HG03558 (cell line): ENCODE measurements around the gene PASD1.
"Not testable (repeated sequence)": the region's sequence is repeated elsewhere in the genome, so short reads cannot be mapped to it uniquely, and the experiment has no call there.

ENCODE experiments used
- ATAC-seq: cut with Tn5 transposase; IDR thresholded peaks from one replicate; pipeline ENCODE4 v1.9.1; 2021; ENCODE audit warnings: moderate number of reproducible peaks; ENCODE audit not compliant: unreplicated experiment; ENCODE audit errors: extremely low read depth

Gene PASD1

DNA sequence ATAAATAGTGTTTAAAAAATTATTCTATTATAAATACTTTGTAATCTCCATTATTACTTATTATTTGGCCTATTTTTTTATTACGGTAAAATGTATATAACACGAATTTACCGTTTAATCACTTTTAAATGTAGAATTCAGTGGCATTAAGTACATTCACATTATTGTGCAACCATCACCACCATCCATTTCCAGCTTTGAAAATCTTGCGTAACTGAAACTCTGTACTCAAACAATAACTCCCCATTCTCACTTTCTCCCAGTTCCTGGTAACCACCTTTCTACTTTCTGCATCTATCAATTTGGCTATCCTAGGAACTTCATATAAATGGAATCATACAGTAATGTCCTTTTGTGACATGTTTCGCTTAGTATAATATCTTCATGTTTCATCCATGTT lies 45.7 kb downstream of the PASD1 start:
- ATAC-seq: no peak

DNA sequence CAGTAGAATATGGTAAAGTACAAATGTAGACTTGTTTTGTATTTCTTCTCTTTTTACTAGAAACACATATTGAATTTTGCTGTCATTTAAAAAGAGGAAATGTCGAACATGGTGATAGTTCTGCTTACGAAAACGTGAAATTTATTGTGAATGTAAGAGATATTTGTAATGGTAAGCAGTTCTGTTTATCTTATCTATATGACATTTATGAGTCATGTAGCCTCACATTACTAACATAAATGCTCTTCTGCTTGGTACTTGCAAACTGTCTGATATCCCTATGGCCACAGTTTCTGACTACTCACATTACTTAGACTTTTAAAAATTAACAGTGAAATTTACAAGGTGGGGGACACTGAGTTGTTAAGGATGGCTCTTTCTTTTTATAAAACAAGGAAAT lies 57.9 kb downstream of the PASD1 start:
- ATAC-seq: no peak

DNA sequence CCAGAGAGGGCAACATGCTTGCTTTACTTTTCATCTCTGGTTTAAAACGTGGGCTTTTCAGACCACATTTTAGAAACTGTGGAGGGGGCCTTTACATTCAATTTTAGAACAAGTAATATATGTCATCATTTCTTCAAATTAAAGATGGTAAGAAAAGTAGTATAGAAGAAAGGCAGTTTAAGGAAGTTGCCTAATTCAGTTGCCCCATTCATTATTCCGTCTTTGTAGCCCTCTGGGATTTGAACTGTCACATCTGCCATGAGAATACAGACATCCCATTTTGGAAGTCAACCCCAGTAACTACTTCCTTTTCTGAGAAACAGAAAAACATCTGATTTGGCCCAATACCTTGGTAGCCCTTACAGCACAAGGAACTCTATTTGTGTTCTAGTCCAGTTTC lies 61.2 kb downstream of the PASD1 start:
- no peak for ATAC-seq

DNA sequence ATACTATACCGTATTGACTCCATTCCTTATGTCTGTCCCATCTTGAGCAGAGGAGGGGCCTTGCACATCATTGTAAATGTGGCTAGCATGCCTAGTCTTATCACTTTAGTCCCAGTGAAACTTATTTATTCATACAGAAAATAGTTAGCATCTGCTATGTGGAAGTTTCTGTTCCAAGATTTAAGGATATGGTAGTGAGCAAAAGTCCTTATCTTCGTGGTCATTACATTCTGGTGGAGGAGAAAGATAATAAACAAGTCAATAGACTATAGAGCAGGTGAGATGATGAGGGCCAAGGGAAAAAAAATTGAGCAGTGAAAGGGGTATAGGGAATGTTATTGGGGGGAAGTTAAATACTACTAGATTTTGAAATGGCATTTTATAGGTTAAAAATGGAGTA lies 68.3 kb downstream of the PASD1 start:
- ATAC-seq: no peak

DNA sequence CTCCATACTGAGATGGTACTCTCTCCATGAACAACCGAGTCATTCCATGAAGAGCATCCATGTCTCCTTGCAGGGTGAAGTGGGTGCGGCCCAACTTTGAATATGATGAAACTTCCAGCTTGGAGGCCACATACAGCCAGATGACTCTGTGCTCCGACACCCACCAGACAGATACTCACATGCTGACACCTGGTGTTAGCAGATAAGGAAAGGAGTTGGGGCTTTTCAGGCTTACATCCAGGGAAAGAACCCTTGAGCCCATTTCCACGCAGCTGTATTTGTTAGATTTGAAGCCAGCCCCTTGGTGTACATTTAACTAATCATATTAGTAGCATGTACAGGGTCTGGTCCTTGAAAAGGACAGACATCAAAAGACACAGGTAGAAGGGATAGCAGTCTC lies 69.7 kb downstream of the PASD1 start:
- ATAC-seq: no peak

DNA sequence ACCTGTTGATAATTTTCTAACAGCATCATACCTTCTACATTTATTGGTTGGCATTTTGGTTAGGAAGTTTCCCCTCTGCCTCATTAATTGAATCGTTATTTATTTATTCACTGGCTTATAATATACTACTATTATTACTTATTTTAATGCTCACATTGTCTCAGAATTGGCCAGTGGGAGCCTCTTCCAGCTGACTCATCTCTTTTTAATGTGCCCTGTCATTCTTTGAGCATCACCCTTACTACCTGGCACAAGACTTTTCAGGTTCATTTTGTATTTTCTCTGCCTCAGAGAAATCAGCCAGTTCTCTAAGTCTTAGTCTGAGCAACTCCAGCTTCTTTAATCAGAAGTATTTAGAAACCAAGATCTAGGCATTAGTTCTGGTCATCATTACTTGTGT lies 71.5 kb downstream of the PASD1 start:
- no peak for ATAC-seq

DNA sequence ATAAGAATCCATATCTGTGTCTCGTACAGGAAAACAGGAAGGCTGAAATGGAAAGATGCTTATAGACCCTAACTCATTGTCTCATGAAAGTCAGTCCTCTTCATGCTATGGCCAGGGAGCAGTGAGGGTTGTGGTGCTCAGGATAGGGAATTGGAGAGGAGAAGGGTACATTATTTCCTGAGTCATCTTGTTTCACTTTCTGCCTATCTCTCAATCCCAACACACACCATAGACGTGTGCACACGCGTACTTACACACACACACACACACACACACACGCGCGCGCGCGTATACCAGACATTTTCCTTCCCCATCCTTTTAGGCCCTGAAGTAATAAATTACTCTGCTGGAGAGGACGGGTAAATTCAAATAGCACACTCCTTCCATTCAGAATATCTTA lies 78.1 kb downstream of the PASD1 start:
- no peak for ATAC-seq

DNA sequence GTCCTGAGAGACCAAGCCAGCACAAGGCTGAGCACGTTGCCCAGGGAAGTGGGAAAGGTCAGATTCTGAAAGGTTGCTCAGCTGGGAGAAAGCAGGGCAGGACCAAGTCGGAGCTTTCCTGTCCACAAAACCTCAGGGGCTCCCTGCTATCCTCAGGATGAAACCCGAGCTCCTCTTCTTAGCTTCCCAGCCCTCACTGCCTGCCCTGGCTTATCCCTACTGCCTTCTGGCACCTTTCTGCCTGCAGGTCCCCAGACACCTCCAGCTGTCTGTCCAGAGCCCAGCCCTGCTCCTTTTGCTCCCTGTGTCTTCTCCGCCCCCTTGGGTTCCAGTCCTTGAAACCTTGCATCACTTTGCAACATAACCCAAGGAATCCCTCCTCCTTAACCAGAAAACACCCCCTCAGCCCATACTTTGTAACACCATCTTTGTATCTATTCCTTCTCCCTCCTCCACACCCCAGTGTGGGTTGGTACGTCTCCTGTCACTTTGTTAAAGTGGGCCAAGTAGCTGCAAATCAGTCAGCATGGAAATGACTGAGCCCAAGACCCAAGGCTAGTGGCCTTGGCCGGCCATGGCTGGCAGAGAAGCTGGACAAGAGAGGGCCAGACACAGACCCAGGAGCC lies 111.8 kb downstream of the PASD1 start:
- ATAC-seq: no peak

DNA sequence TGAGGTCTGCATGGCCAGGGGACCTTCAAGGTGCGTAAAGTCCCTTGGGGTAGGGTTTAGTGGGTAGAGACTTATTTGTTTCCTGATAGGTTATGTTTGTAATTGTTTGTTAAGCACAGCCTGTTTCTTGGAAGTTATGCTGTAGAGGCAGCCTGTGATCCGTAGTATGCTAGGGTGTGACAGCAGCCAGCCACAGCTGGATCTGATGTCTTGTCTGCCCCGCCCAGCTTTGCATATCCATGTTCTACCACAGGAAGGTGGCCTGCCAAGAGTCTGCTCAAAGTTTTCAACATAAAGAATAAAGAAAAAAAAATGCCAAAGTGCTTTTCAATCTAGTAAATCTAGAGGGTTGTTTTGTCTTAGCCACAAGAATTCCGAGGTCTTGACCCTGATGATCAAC lies 112.7 kb downstream of the PASD1 start:
- no peak for ATAC-seq

DNA sequence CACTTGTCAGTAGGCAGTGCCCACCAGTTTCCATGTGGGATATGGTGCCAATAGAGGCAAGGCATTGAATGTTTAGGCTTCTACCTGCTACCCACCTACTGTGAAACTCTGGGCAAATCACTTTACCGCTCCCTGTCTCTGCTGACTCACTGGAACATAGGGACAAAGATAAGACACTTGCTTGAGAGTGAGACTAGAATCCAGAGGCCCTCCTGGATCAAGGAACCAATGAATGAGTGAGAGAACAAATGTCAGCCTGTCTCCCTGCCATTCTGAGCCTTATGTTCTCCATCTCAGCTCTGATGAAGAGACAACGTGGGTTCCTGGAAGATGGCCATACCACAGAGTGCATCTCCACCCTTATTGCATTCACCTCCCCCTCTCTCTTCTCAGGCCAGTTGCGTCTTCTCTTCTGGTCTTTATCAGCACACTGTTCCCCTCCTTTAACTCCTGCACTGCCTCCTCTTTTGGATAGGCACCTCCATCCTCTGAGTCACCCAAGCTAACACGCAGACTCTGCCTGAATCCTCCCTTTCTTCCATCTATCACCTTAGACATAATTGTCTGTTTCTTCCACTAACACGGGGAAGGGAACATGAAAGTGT lies 116.4 kb downstream of the PASD1 start:
- ATAC-seq: no peak

DNA sequence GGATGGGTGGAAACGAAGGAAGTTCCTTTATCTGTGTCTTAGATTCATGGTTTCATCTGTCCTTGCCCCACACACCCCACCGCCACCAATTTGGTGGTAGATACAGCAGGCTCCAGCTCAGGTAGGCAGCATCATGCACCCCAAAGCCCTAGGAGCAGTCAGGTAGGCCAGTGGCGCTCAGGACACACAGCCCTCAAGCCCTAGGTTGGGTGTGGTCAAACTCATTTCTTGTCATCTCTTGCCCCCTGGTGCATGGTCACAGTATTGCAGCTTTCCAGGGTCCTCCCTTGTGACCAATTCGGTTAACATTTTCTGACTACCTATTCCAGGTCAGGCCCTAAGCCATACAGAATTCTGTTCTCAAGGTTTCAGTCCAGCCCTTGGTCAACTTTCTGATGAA lies 117.3 kb downstream of the PASD1 start:
- ATAC-seq: peak; percentile 79

DNA sequence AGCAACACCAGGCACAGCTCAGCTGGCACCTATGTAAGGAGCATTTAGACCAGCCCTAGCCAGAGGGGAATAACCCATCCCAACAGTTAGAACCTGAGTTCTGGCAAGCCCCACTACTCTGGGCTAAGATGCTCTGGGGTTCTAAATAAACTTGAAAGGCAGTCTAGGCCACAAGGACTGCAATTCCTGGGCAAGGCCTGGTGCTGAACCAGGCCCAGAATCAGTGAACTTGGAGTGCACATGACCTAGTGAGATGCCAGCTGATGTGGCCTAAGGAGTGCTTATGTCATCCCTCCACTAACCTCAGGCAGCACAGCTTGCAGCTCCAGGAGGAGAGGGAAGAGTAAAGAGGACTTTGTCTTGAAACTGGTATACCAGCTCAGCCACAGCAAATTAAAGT lies 124.2 kb downstream of the PASD1 start:
- ATAC-seq: no peak

DNA sequence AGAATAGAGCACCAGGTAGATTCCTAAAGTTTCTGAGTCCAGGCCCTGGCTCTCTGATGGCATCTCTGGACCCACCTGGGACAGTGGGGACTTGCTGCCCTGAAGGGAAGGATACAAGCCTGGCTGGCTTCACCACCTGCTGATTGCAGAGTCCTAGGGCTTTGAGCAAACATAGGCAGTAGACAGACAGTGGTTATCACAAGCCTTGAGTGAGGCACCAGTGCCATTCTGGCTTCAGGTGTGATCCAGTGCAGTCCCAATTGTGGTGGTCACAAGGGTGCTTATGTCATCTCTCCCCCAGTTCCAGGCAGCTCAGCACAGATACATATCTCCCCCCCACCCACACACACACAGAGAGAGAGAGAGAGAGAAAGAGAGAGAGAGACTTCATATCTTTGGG lies 125.2 kb downstream of the PASD1 start:
- no peak for ATAC-seq

DNA sequence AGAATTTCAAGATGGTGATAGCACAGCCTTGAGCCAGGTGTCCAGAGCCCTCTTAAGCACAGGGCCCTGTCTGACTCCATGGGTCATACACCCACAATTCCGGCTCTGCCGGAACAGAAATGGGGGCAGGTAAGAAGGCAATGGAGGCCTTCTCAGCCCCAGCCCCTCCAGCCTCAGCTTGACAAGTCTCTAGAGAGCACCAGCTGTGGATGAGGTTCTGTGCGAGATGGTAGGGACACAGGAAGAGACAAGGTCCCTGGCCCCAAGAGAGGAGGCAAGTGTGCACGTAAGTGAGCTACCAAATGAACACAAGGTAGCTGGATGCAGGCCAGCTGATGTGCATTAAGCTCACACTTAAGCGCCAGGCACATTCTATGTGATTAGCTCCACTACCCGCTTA lies 129.3 kb downstream of the PASD1 start:
- no peak for ATAC-seq

DNA sequence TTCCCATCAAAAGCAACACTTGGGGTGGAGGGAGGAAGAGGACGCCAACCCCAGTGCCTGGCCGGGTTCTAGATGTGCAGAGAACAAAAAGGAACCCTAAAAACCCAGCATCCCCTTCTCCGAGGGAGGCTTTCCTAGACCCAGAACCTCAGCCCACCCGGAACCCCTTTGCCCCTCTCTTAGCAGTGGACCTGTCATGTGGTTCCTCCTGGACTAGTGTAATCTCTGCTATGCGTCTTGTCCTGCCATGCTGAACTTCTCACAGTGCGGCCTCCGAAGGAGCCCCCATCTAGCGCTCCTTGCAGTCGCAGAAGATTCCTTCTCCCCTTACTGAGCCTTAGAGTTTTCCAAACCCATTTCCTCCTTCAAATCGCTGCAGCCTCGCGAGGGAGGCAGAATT lies 130.6 kb downstream of the PASD1 start:
- no peak for ATAC-seq

DNA sequence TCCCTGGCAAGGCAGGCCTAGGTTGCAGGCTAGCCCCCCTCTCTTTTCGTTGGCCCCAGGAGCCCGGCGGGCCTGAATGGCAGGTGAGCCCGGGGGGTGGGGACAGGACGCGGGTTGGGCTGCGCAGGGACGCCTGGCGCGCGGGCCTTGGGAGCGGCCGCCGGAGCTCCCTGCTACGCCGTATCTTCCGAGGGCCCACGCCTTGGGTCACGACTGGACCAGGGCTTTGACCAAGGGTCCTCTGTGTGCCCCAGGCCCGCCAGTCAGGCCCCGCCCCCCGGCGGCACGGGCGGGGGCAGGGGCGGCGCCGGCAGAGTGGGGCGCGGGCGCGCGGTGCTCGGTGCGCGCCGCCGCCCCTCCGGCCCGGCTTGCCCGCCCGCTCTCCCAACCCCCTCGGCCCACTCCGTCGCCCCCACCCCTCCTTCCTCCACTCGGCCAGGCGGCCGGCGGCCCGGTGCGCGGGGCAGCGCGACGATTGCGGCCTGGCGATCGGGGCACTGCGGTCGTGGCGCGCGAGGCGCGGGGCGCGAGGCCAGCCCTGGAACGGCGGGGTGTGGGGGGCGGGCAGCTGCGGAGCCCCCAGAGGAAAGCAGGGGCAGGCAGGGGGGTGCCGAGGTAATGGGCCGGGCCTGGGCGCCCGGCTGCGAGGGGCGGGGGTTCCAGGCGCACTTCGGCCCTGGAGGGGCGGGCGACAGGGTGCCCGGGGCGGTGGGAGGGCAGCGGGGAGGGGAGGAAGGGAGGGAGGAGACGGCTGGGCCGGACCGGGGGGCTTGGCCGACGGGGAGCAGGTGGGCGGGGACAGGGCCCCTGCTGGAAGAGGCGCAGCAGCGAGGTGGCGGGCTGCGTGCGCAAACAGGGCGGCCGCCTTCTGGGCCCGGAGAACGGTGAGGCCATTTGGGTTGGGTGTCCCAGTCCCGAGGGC lies 131.4 kb downstream of the PASD1 start, which contains the start of gene PRRG3:
TSS of gene PRRG3 (plus strand) at position 798 of the 922 bp plus-strand sequence. CDS start 3,357 bp downstream, outside the sequence.
- ATAC-seq: no peak

DNA sequence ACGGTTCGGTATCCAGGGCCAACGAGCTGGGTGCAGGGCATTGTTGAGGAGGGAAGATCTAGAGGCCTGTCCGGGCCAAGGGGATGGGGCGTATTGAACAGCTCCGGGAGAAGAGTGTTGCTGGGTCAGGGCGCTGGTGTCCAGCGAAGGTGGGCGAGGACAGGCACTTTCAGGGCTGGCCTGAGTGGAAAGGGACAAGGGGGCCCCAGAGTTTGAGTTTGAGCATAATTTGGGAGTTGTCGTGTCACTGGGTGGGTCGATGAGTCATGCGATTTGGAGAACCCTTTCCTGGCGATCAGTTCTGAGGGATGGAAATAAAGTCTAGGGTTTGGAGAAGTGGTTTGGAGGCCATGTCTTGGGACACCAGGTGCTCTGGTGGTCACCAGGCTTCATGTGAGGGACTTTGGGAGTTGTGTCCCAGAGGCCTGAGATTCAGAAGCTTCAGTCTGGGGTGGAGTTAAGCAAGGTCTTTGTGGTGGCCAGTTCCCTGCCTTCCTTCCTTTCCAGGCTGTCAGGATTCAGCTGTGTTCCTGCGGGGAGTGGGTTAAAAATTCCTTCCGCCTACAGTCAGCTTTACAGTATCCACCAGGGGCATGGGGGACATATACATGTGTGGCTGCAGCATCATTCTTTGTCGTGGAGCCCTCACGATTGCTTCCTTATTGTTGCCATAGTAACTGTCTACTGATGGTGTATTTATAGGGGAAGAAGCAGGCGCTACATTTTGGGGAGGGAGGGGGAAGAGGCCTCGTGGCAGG lies 132.3 kb downstream of the PASD1 start:
- no peak for ATAC-seq

DNA sequence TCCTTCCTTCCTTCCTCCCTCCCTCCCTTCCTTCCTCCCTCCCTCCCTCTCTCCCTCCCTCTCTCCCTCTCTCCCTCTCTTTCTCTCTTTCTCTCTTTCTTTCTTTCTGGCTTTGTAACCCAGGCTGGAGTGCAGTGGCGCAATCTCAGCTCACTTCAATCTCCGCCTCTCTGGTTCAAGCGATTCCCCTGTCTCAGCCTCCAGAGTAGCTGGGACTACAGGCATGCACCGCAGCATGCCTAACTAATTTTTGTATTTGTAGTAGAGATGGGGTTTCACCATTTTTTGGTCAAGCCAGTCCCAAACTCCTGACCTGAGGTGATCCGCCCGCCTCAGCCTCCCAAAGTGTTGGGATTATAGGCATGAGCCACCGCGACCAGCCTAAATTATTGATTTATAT lies 133.6 kb downstream of the PASD1 start:
- ATAC-seq: not testable (repeated sequence)

DNA sequence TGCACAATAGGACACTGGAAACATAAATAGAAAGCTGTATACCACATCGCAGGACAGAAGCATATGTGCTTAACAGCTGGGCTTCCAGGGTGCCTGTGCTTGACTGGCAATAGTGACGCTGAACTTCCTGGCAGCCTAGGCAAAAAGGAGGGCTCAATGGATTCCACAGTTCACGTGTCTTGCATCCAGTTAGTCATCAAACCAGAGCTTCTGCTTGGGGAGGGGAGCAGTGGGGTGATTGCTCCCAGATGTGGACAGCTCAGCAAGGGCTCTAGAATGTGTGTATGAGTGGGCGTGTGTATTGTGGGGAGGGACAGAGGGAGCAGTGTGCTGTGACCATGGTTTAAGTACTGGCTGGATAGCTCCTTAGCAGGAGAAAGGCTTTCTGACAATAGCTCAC lies 134.0 kb downstream of the PASD1 start:
- ATAC-seq: no peak

DNA sequence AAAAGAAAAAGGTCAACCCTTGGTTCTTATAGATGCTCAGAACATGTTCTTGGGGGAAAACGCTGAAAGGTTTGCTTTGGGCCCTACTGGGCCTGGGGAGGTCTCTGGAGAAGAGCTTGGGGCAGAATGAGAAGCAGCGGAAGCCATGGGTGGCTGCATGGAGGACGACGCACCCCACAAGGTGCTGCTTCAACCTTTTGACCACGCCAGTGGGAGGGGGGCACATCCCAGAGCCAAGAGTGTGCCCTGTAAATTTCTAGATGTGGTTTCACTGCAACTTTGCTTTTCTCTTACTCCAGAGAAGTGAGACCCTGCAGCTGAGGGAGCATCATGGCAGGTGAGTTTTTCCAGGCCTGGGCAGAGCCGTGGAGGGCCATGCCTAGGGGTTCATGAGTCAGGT lies 135.0 kb downstream of the PASD1 start:
- no peak for ATAC-seq

DNA sequence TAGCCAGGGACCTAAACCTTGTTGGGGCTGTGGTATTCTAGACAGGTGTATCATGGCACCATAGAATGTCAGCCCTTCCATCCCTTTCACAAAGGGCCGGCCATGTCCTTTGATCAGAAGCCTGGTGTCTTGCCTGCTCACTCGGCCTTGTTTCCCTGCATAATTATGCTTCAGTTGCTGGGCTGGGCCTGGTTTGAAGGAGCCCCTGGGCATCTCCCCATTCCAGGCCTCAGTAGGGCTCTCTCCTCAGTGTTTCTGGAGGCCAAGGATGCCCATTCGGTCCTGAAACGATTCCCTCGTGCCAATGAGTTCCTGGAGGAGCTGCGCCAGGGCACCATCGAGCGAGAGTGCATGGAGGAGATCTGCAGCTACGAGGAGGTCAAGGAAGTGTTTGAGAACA lies 136.3 kb downstream of the PASD1 start:
- no peak for ATAC-seq
